GM12872 (cell line): ENCODE measurements around the gene CYP20A1.

Experiments used
- CTCF ChIP-seq: IDR thresholded peaks from 3 replicates; pipeline ENCODE4 v1.5.1; 2011; ENCODE audit warnings: low read depth, mild to moderate bottlenecking, low read length, moderate library complexity; ENCODE audit not compliant: insufficient read depth

CYP20A1 gene

GRCh38 chr2:203326356-203326755, 87.5 kb downstream of the CYP20A1 start:
- TF ChIP-seq CTCF: no peak

GRCh38 chr2:203327582-203327900, 88.7 kb downstream of the CYP20A1 start:
- TF ChIP-seq CTCF: no peak

GRCh38 chr2:203327901-203328759, 89.3 kb downstream of the CYP20A1 start, which contains the start of gene ABI2:
Gene ABI2, plus strand, starts transcription at chr2:203328394. Its CDS starts 121 bp downstream, at chr2:203328515.
- no peak for TF ChIP-seq CTCF

- no peak for TF ChIP-seq CTCF
Measured at GRCh38 chr2:203328760-203329540, 90.1 kb downstream of the CYP20A1 start.

GRCh38 chr2:203330434-203330833, 91.6 kb downstream of the CYP20A1 start:
- no peak for TF ChIP-seq CTCF

- no peak for TF ChIP-seq CTCF
Measured at GRCh38 chr2:203338322-203338721, 99.5 kb downstream of the CYP20A1 start.

GRCh38 chr2:203340791-203341487, 102.1 kb downstream of the CYP20A1 start:
- TF ChIP-seq CTCF: no peak
